GM15510 (cell line): ENCODE results near the gene WNT3A.

Experiments
- POLR2A ChIP-seq: IDR thresholded peaks from 3 replicates; pipeline ENCODE4 v1.6.1; 2011; ENCODE audit warnings: borderline replicate concordance; ENCODE audit not compliant: insufficient read length; ENCODE audit errors: extremely low read depth

The WNT3A gene

GRCh38 chr1:228038387-228039005 lies 31.7 kb downstream of the WNT3A start:
- TF ChIP-seq POLR2A, result no peak

GRCh38 chr1:228039006-228039903 lies 32.5 kb downstream of the WNT3A start:
- TF ChIP-seq POLR2A, result no peak

- no peak for TF ChIP-seq POLR2A
Observed at GRCh38 chr1:228039986-228040385, 33.2 kb downstream of the WNT3A start.

- TF ChIP-seq POLR2A, result no peak
Observed at GRCh38 chr1:228041316-228041715, 34.5 kb downstream of the WNT3A start.

GRCh38 chr1:228042508-228042907 lies 35.7 kb downstream of the WNT3A start:
- no peak for TF ChIP-seq POLR2A

GRCh38 chr1:228043281-228043848 lies 36.6 kb downstream of the WNT3A start:
- TF ChIP-seq POLR2A, result no peak

GRCh38 chr1:228044961-228045360 lies 38.2 kb downstream of the WNT3A start:
- no peak for TF ChIP-seq POLR2A

- no peak for TF ChIP-seq POLR2A
Observed at GRCh38 chr1:228045405-228045804, 38.6 kb downstream of the WNT3A start.

- no peak for TF ChIP-seq POLR2A
Observed at GRCh38 chr1:228045871-228046270, 39.1 kb downstream of the WNT3A start.

- TF ChIP-seq POLR2A, result no peak
Observed at GRCh38 chr1:228046421-228047182, 39.8 kb downstream of the WNT3A start.

GRCh38 chr1:228047183-228047466 lies 40.3 kb downstream of the WNT3A start:
- no peak for TF ChIP-seq POLR2A

GRCh38 chr1:228048120-228048519 lies 41.3 kb downstream of the WNT3A start:
- TF ChIP-seq POLR2A, result no peak

- no peak for TF ChIP-seq POLR2A
Observed at GRCh38 chr1:228048659-228049298, 42.0 kb downstream of the WNT3A start.

- no peak for TF ChIP-seq POLR2A
Observed at GRCh38 chr1:228050571-228051231, 43.9 kb downstream of the WNT3A start.
